ENCODE measurements around the gene LYPD6. TPM values are rescaled to one million over a fixed set of nuclear protein-coding genes. Genes with fewer than 3 reads are reported as not detected.

The LYPD6 gene
- total and polyA plus RNA-seq, 2 experiments from 2014 or later: 4.9 to 12.4 TPM

- no peak overlapping the region for H3K27ac ChIP-seq (ENCODE audit: low read depth)
- H3F3A ChIP-seq (replicated peaks; ENCODE audit: low read depth): no peaks in the 10 kb centered on the region
- H3K9me2 ChIP-seq (ENCODE audit: insufficient read depth): peaks cover 6% of the 10 kb centered on the region; the same call in 1 of the 2 replicates
- H3K4me3 ChIP-seq: no peak overlapping the region
- DNase-seq (ENCODE audit: low spot score) (no peak), ATAC-seq (no peak)
- H3K36me3 Mint-ChIP-seq (ENCODE audit: low read depth): no peaks in the 10 kb centered on the region
- H3K9me3 Mint-ChIP-seq: no peaks in the 10 kb centered on the region
- no peak overlapping the region for H3K4me2 ChIP-seq
- H3K4me1 ChIP-seq (ENCODE audit: insufficient read depth): peaks cover 9% of the 10 kb centered on the region
- H3K27me3 Mint-ChIP-seq (ENCODE audit: insufficient read depth, low read depth, poor library complexity): no peaks in the 10 kb centered on the region
- H3K27me3 ChIP-seq (ENCODE audit: insufficient read depth): no peaks in the 10 kb centered on the region
- H4K20me1 ChIP-seq (replicated peaks; ENCODE audit: insufficient read depth): no peaks in the 10 kb centered on the region; the same call in 1 of the 2 replicates
- H3K27ac Mint-ChIP-seq: peak overlapping the region; percentile 25; the same call in 1 of the 2 replicates
- no peaks in the 10 kb centered on the region for H3K79me2 ChIP-seq (replicated peaks; ENCODE audit: insufficient read depth)
- TF ChIP-seq POLR2AphosphoS5 (IDR thresholded peaks at IDR 0.05; ENCODE audit: low read depth): no peak
- no peak for TF ChIP-seq ETS1 (IDR thresholded peaks at IDR 0.05)
- TF ChIP-seq STAT1 (IDR thresholded peaks at IDR 0.05; ENCODE audit: unreplicated experiment): no peak
- no peak for TF ChIP-seq EZH2phosphoT487 (IDR thresholded peaks at IDR 0.05; ENCODE audit: unreplicated experiment)
- no peak for TF ChIP-seq JUNB (IDR thresholded peaks at IDR 0.05; ENCODE audit: unreplicated experiment)
- TF ChIP-seq CREB1 (CRISPR knock-in tag; IDR thresholded peaks at IDR 0.05; ENCODE audit: low read depth): no peak
- TF ChIP-seq EZH2 (IDR thresholded peaks at IDR 0.05; ENCODE audit: low read depth, unreplicated experiment): no peak
- TF ChIP-seq ZNF462 (CRISPR knock-in tag; IDR thresholded peaks at IDR 0.05): no peak
- no peak for TF ChIP-seq NANOG (IDR thresholded peaks at IDR 0.05; ENCODE audit: borderline replicate concordance)
- TF ChIP-seq ZNF114 (CRISPR knock-in tag; IDR thresholded peaks at IDR 0.05): no peak
- no peak for TF ChIP-seq REST (IDR thresholded peaks at IDR 0.05; ENCODE audit: unreplicated experiment)
- no peak overlapping the region for H2AFZ ChIP-seq
- peaks cover 13% of the 10 kb centered on the region for H3K4me1 Mint-ChIP-seq
- no peaks in the 10 kb centered on the region for H3K36me3 ChIP-seq (ENCODE audit: insufficient read depth)
- no peak overlapping the region for H3K4me3 Mint-ChIP-seq
Observed at GRCh38 chr2:149394864-149395263, 64.5 kb downstream of the LYPD6 start.

Measured in GM23338 (cell line).